ENCODE data around the gene CORO6. TPM values are rescaled to one million over a fixed set of nuclear protein-coding genes. Genes with fewer than 3 reads are reported as not detected.

The CORO6 gene
- total and polyA plus RNA-seq, 2 donors from 2014 or later, result 2.1 to 5.9 TPM

DNA sequence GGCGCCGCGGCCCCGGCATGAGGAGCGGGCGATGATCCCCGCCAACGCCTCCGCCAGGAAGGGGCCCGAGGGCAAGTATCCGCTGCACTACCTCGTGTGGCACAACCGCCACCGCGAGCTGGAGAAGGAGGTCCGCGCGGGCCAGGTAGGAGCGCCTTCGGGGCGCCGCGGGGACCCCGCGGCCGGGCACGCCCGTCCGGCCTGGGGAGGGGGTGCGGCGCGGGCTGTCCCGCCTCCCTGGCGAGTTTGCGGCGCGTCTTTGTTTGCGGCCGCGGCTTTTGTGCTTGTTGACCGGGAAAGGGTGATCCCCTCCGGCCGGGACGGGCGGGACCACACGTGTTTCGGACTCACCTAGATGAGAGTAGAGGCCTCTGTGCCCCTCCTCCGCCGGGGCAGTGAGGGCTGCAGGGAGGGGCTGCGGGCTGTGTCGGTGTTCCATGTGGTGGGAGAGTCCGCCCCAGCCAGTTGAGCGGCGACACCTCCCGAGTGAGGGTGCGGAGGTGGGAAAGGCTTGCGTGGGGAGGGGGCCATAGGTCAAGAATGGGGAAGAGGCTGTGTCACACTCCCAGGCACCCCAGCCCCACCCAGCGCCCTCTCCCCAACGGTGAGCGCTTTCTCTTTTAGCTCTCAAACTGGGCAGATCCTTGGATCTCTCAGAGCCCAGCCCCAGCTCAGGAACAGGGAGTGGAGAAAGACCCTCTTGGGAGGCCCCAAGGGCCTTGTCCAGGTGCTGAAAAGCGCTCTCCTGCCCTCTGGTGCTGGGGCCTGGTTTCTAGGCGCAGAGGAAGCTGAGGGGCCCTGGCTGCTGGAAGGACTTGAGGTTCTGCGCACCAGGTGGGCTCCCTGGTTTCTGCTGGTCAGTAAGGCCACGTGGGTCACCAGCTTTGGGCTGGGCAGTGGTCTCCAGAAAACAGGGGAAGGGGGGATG lies 28.9 kb downstream of the CORO6 start:
- peak in 4 of 5 donors; percentile 66 to 79 (median 76) for DNase-seq
- peak overlapping the region in 1 of 3 donors; percentile 31 for H3K9ac ChIP-seq (ENCODE audit: low read length in 3 of 3)
- no peaks in the 10 kb centered on the region for H3K27me3 ChIP-seq (ENCODE audit: control insufficient read depth, insufficient read depth, low read length)

DNA sequence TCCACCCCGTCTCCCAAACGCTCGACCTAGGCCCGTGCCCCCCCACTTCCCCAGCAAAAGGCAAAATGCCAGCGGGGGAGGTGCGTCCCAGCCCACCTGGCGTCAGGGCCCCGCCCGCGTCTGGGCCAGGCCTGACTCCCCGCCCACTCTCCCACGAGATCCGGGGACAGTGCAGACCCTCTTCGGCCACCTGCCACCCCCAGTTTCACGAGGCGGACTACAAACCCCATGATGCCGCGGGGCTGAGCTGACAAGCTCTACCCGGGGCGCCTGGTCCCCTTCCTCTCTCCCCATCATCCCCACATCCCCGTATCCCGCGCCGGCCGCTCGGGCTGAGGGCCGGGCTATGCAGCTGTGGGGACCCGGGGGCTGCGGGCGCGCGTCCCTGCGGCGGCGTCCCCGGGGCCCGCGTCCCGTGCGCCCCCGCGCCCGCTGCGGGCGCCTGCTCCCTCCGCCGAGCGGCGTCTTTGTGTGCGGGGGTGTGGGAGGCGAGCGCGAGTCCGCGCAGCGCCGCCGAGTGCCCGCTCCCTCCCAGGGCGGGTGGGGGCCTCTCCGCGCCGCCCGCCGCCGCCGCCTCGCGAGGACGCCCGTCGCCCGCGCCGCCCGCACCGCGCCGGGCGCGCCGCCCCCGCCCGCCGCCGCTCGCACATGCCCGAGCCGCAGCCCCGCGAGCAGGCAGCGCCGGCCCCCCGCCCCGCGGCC lies 29.7 kb downstream of the CORO6 start, which contains the start of gene ANKRD13B:
TSS of gene ANKRD13B (plus strand) at position 283 of the 702 bp plus-strand sequence. CDS start 490 bp downstream, outside the sequence.
- peak in 3 of 5 donors; percentile 43 to 86 (median 66) for DNase-seq

More for the DNA sequence above, 28.9 kb downstream of the CORO6 start:
- intact Hi-C loops (cut with DNase I), result no loop called here
- TF ChIP-seq CTCF (IDR thresholded peaks at IDR 0.05; ENCODE audit: borderline replicate concordance, extremely low read depth, insufficient read depth), result no peak
- Histone ChIP-seq H3K4me1 (ENCODE audit: control insufficient read depth in 2 of 3, insufficient read depth in 2 of 3, low read depth in 1 of 3, low read length in 3 of 3) (peaks cover 0 to 31% (median 16%) of the 10 kb centered on the region in 3 donors), H3K9me3 (ENCODE audit: control insufficient read depth in 2 of 3, insufficient read depth in 1 of 3, low read length in 3 of 3) (no peaks in the 10 kb centered on the region), H3K4me3 (ENCODE audit: low read length in 3 of 3) (peak overlapping the region in 2 of 3 donors; percentile 32 to 49), H3K27ac (ENCODE audit: low read depth in 2 of 2, low read length in 2 of 2) (no peak overlapping the region), H3K36me3 (ENCODE audit: control insufficient read depth in 2 of 3, insufficient read depth in 3 of 3, low read length in 3 of 3) (no peaks in the 10 kb centered on the region)
- FAIRE-seq, result no peak

More for the DNA sequence above, 29.7 kb downstream of the CORO6 start, which contains the start of gene ANKRD13B:
- Histone ChIP-seq H3K27ac (ENCODE audit: low read depth in 2 of 2, low read length in 2 of 2) (no peak within 1 kb of the TSS), H3K9me3 (ENCODE audit: control insufficient read depth in 2 of 3, insufficient read depth in 1 of 3, low read length in 3 of 3) (no peaks in the 10 kb centered on the region), H3K36me3 (ENCODE audit: control insufficient read depth in 2 of 3, insufficient read depth in 3 of 3, low read length in 3 of 3) (no peaks in the 10 kb centered on the region), H3K4me3 (ENCODE audit: low read length in 3 of 3) (peak within 1 kb of the TSS in 2 of 3 donors; percentile 32 to 54), H3K9ac (ENCODE audit: low read length in 3 of 3) (peak within 1 kb of the TSS in 1 of 3 donors; percentile 31), H3K4me1 (ENCODE audit: control insufficient read depth in 2 of 3, insufficient read depth in 2 of 3, low read depth in 1 of 3, low read length in 3 of 3) (peaks cover 0 to 39% (median 21%) of the 10 kb centered on the region in 3 donors), H3K27me3 (ENCODE audit: control insufficient read depth, insufficient read depth, low read length) (no peaks in the 10 kb centered on the region)
- FAIRE-seq, result no peak
- TF ChIP-seq CTCF (IDR thresholded peaks at IDR 0.05; ENCODE audit: borderline replicate concordance, extremely low read depth, insufficient read depth), result no peak
- intact Hi-C loops (cut with DNase I), result no loop called here

All from kidney (tissue), 14 donors.